AG08396 (cell line): ENCODE data around the gene SH3BP5.

Experiments
- DNase-seq: peaks from one replicate; pipeline ENCODE4 v3.0.0; 2012; ENCODE audit warnings: low spot score, mixed read lengths

Gene SH3BP5

GRCh38 chr3:15347063-15347736 lies 14.8 kb upstream of the SH3BP5 start:
- DNase-seq, result no peak

DNA sequence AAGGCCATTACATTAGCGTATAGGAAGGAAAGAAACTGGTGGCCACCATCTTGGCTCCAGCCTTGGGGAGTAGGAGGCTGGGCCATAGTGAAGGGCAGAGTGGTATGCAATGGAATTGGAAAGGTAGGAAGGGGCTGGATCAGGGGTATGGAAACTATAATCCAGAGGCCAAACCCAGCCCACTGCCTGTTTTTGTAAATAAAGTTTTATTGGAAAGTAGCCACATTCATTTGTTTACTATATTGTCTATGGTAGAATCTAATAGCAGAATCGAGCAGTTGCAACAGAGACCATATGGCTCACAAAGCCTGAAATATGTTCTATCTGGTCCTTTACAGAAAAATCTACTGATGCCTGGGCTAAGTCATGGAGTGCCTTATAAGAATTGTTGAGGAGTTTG lies 14.1 kb upstream of the SH3BP5 start:
- DNase-seq, result no peak

- DNase-seq, result no peak
Observed at GRCh38 chr3:15345608-15346137, 13.3 kb upstream of the SH3BP5 start.

- DNase-seq, result no peak
Observed at GRCh38 chr3:15345066-15345607, 12.8 kb upstream of the SH3BP5 start.

GRCh38 chr3:15342945-15343344 lies 10.6 kb upstream of the SH3BP5 start:
- no peak for DNase-seq

GRCh38 chr3:15342246-15342645 lies 9.9 kb upstream of the SH3BP5 start:
- DNase-seq, result no peak

GRCh38 chr3:15341030-15341726 lies 8.8 kb upstream of the SH3BP5 start:
- DNase-seq, result no peak

GRCh38 chr3:15339786-15340215 lies 7.4 kb upstream of the SH3BP5 start:
- peak; percentile 52 for DNase-seq

- no peak for DNase-seq
Observed at GRCh38 chr3:15339001-15339400, 6.6 kb upstream of the SH3BP5 start.

- no peak for DNase-seq
Observed at GRCh38 chr3:15337963-15338362, 5.6 kb upstream of the SH3BP5 start.

DNA sequence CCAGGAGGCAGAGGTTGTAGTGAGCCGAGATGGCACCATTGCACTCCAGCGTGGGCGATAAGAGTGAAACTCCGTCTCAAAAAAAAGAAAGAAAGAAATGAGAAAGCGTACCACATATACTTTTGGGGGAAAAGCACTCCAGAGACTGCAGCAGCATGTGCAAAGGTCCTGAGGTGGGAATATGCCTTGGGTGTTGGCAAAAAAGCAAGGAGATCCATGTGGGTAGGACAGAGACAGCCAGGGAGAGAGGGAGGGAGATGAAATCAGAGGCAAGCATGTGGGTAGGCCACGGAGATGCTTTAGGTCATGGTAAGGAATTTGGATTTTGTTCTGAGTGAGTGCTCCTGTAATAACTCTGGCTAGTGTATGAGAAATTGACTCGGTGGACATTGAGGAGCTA lies 3.7 kb upstream of the SH3BP5 start:
- DNase-seq, result no peak

DNA sequence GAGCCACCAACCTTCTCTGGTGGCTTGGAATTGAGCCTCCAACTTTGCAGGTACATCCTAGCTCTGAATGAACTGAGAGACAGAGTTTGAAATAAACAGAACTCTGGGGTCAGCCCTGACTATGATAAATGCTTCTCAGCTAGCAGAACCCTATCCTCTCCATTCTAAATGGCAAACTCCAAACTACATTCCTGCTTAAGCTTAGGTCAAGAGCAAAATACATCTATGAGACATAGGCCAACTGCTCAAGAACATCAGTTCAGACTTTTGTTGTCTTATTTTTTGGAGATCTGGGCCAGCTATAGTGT lies 1.5 kb upstream of the SH3BP5 start:
- no peak for DNase-seq

GRCh38 chr3:15333099-15333955 lies 941 bp upstream of the SH3BP5 start:
- no peak for DNase-seq

DNA sequence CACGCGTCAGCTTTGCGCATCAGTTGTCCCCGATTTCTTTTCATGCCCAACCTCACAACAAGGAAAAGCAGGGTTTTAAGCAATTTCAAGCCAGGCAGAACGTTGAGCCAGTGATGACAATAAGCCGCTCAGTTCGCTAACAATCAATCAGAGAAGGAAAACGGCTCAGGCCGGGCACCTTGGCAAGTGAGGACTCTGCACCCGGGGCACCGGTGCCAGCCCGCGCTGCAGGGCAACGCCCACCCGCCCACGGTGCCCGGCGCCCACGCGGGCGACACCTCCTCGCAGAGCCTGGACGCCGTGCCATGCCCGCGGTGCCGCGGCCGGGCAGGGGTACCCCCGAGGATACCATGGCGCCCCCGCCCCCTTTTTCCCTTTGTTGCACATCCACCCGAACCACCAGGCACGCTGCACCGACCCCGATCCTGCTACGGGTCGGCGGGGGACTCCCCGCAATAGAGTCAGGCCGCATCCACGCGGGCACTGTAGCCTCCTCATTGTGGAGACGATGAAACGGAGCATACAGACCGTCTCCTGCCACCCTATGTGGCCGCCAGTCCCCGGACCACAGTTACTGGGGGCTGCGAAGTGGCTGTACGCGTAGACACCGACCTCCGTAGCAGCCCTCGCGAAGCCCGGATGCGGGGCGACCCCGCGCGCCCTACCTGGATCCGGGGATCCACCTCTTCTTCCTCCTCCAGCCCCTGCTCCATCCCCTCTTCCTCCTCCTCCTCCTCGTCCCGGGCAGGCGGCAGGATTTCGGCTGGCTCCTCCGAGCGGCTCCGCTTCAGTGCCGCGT lies 581 bp downstream of the SH3BP5 start:
- DNase-seq, result peak; percentile 46

DNA sequence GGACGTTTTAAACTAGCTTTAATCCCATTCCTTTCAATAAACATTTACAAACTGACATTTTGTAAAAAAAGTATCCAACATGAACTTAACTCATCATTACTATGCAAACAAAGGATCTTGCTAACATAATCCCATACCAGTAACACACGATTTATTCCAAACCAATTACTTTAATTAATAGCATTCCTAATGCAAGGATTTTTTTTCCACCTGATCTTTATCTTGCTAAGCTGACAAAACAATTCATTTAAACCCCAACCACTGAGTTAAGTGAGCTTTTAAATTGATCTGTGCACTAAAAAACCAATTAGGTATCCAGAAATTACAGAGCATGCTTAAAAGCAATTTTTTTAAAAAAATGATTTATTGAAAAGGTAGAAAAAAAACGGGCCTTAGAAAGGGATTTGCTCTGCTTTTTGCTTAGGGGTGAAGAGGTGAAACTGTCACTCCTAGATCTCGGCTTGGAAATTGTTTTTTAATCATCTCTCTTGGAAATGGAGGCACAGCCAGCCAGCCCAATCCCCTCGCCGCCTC lies 1.2 kb downstream of the SH3BP5 start:
- no peak for DNase-seq

- peak; percentile 16 for DNase-seq
Observed at GRCh38 chr3:15330031-15330596, 2.3 kb downstream of the SH3BP5 start.

DNA sequence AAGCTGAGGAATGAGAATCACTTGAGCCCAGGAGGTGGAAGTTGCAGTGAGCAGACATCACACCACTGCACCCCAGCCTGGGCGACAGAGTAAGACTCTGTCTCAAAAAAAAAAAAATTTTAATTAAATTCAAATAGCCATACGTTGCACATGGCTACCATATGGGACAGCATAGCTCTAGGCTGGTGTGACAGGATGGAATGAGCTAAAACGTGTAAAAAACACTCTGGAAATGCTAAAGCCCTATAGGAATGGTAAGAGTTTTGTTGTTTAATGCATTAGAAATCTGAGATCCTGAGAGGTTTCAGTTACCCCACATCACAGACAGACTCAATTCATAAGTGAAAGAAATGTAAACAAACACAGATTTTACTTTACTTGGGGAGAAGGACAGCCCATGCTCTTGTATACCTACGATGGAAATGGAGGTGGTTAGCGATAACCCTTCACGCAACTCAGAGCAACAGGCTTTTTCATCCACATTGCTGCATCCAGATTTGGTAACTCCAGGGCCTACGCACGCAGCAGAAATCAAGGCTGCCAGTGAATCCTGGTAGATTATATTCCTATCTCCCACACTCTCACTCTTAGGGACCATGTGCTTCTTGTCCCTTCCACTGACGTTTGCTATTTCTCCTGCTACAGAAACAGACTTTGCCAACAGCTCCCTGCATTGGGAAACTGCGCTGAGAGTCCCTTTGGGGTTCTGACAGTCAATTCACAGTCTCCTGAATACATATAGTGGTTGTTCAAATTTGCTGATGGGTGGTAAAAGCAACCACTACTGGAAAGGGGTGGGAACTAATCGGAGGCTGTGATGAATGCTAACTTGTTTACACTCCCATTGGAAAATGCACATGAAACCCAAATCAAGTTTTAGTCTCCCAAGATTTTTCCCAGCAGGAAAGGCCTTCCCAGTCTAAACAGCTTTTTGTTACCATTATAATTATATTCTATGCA lies 3.1 kb downstream of the SH3BP5 start:
- DNase-seq, result no peak

GRCh38 chr3:15327941-15328340 lies 4.4 kb downstream of the SH3BP5 start:
- DNase-seq, result no peak

DNA sequence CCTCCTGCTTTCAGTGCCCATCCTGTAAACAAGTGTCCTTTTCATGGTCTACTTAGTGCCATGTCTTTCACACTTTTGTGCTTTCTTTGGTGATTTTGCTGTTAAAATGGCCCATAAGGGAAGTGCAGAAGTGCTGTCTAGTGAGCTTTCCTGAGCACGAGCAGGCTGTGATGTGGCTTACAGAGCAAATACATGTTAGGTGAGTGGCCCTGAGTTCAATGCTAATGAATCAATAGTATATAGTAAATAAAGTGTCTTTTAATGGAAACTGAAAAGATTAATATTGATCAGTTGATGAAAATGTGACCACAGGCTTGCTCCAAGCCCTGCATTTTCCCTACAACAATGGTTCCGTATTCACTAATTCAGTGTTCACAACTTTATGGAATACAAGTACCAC lies 5.7 kb downstream of the SH3BP5 start:
- DNase-seq, result no peak

DNA sequence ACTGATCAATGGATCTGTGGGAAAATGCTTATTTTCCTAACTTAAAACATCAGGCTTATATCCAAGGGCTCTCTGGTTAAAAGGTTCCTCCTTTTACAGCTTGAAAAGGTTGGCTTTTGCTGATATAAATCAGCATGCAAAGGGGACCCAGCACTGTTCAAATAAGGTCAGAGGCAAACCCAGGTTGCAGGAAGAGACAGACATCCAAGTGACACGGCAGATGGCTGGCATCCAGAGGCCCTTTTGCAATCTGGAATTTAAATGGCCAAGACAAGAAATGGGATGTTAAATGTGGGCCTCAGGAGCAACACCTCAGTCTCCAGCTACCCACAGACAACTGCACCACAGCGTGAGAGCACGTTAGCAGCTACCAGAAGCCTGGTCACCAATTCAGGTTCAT lies 6.3 kb downstream of the SH3BP5 start:
- DNase-seq, result no peak
